ENCODE data around the gene NKAIN2. TPM values are rescaled to one million over a fixed set of nuclear protein-coding genes. Genes with fewer than 3 reads are reported as not detected.
A peak's percentile ranks its signal among the peaks of the same experiment; 100 is the strongest.
"Not testable (repeated sequence)": the region's sequence is repeated elsewhere in the genome, so short reads cannot be mapped to it uniquely, and the experiment has no call there.

NKAIN2 gene
- total RNA-seq, 1 donor from 2014 or later: 0.37 TPM

GRCh38 chr6:124190256-124190655 lies 386.6 kb downstream of the NKAIN2 start:
- DNase-seq (ENCODE audit: low read depth): no peak

- DNase-seq (ENCODE audit: low read depth): no peak
These were observed 389.5 kb downstream of the NKAIN2 start for GRCh38 chr6:124193132-124193531.

- no peak for DNase-seq (ENCODE audit: low read depth)
These were observed 393.5 kb downstream of the NKAIN2 start for GRCh38 chr6:124197148-124197547.

DNA sequence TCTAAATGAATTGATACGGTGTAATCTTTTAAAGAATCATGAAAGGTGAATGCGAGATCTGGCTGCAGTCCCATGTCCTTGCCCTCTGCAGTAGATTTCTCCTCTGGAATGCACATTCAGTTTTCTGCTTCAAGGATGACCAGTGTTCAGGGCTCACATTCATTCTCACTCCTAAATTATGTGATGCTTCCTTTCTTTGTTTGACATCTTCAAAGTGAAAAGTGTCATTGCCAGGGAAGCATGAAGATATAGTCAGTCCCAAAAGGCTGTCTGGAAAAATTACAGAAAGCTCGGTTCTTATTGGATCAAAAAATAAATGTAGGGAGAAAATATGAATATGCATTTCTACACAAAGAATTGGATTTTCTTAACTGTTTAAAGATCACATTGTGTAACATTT lies 395.6 kb downstream of the NKAIN2 start:
- DNase-seq (ENCODE audit: low read depth): no peak

DNA sequence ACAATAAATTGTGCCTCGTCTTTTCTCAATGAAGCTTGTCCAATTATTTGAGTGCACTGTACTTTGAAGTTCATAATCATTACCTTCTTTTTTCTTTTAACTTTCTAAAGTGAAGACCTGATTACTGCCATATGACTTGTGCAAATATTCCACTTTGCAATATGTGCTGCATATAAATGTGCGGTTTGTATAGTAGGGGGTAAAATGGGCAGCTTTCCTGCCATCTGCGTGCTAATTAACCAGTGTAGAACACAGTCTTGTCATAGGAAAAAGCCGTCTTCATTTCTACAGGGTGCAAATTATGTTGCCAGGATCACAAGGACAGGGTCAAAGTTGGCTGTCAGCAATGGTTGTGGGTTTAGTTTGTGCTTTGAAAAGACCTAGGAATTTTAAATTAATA lies 397.0 kb downstream of the NKAIN2 start:
- DNase-seq (ENCODE audit: low read depth): no peak

- DNase-seq (ENCODE audit: low read depth): peak; percentile 45
These were observed 399.6 kb downstream of the NKAIN2 start for GRCh38 chr6:124203101-124203811.

DNA sequence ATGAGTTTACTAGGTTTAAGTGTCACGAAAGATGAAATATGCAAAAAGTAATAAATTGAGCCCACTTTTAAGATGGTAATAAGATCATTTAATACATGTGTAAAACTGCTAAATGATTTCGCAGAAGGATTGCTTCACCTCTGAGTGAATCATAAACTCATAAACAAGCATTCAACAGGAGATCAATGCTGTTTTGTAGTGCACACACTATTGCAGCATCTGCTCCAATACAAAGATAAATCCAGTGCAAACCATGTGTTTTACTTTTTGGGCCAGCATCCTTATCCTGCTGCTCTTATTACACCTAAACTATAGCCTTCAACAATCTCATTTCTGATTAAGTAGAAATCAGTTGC lies 400.1 kb downstream of the NKAIN2 start:
- no peak for DNase-seq (ENCODE audit: low read depth)

GRCh38 chr6:124205921-124206320 lies 402.3 kb downstream of the NKAIN2 start:
- no peak for DNase-seq (ENCODE audit: low read depth)

DNA sequence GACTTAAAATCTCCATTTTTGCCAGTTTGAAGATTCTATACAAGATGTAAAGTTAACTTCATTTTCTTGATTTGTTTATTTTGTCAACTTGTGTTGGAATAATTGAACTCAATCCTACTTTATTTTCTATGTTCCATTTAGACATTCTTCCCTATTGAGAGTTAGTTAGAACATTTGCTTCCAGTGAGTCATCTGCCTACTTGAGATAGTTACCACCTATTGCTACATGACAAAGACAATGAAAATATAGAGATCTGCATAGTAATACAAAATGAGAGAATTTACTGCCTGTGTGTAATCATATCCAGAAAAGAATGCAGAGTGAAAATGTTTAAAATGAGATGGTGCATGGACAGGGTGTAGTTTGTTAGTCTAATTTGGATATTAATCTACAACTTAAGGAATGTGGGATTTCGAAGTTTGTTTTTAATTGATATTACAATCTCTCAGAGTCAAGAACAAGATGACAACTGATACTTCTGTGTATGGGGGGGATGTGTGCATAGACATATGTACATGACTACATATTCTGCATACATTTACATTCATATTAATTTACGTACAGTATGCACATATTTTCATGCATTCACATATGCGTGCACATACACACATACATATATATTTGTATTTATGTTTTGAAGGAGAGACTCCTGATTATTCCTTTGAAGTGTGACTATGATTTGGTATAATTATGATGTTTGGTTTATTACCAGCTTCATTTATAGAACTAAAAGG lies 420.1 kb downstream of the NKAIN2 start:
- DNase-seq (ENCODE audit: low read depth): peak; percentile 50

DNA sequence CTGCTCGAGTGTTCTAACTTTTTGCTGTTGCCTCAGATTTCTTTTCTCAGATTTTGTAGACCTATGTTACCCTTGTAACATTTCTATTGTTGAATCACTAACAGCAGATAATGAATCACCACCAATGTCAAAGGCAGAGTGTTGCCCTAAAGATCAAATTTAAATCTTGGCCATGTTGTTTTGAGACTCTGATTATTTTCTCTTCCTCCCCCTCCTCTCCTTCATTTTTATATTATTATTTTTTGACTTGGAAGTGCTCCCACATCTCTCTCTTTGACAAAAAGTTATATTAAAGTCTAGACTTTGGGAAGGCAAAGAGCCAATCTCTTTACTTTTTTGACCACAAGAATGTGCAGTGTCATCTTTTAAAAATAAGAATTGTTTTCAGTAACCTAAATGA lies 422.7 kb downstream of the NKAIN2 start:
- peak; percentile 64 for DNase-seq (ENCODE audit: low read depth)

DNA sequence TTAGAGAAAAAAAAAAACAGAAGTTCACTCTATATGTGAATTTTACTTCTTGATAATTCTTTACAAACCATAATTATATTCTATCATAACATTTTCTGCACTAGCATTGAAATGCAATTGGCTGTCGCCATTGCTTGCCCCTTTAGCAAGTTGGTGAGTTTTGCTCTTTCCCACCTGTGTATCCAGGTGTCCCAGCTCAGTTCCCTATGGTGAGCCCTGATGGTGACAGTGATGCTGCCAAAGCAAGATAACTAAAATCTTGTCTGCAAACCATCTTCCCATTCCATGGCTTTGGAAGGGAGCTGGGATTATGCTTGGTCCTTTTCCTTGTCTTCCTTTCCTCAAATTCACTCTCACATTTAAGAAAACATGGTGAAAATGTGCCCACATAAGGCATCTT lies 429.6 kb downstream of the NKAIN2 start:
- no peak for DNase-seq (ENCODE audit: low read depth)

DNA sequence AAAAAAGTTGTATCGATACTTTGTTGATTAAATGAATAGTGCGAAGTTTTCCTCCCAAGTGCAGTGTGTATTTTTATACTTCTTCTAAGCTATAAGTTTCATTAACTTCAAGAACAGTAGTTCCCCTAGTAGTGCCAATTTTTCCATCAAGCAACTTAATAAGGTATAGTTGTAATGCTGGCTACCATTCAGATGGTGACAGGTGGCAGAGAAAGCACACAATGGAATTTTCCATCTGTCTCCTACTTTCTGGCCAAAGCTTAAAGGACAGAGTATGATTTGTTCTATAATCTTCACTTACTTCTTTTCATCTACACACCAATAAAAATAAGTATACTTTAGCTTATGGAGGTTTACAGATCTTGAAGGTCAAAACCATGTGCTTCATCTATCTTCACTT lies 431.1 kb downstream of the NKAIN2 start:
- peak; percentile 36 for DNase-seq (ENCODE audit: low read depth)

DNA sequence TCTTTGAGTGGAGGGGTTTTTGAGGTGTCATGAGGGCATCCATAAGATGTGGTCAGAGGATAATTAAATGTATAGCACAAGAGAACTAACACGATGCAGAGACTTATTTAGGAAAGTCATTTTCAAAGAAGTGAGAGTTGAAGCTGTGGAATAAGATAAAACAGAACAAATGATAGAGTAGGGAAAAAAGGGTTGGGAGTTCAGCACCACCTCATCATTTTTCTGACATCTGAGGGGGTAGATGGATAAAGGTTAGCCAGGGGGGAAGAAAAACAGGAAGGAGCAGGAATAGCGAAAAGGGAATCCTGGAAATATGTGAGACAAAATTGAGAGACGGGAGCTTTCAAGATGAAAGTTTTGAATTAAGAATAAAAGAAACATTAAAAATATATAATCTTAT lies 434.2 kb downstream of the NKAIN2 start:
- DNase-seq (ENCODE audit: low read depth): no peak

DNA sequence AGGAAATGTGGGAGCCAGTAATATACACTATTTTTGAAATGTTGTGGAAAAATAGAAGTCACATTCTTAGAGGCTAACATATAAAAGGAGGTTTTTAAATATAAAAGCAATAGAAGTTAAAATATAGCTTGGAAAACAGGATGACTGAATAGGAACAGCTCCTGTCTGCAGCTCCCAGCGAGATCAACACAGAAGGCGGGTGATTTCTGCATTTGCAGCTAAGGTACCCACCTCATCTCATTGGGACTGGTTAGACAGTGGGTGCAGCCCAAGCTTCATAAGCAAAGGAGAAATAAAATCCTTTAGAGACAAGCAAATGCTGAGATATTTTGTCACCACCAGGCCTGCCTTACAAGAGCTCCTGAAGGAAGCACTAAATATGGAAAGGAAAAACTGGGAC lies 434.7 kb downstream of the NKAIN2 start:
- not testable (repeated sequence) for DNase-seq (ENCODE audit: low read depth)

DNA sequence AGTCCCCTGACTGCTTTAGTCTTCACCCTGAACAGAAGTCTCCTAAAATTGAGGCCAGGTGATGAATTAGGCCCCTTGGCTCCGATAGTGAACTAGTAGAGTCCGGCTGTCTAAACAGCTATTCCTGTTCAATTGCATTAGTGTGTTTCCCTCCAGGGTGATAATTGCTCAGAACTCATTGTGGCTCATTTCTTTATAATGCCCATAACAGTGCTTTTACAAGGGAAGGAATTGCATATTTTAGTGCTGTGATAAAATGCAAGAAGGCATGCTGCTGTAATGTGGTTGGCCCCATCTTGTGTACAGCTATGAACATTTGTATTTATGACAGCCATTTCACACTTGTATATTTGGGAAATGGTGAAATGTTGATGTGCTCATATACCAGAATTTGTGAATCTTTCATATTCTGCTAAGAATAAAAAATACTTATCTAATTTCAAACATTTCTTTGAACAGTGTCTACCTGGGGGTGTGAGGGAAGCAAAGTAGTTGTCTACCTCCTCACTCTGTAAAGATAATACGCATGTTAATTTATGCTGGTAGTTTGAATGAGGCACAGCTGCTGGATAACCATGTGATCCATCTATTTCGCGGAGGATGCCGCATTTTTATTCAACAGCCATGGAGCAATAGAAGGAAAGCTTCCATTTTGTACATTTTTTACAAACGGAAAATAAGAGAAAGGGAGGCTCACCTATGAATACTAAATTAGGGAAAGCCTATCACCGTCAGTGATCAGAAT lies 451.4 kb downstream of the NKAIN2 start:
- DNase-seq (ENCODE audit: low read depth): no peak

DNA sequence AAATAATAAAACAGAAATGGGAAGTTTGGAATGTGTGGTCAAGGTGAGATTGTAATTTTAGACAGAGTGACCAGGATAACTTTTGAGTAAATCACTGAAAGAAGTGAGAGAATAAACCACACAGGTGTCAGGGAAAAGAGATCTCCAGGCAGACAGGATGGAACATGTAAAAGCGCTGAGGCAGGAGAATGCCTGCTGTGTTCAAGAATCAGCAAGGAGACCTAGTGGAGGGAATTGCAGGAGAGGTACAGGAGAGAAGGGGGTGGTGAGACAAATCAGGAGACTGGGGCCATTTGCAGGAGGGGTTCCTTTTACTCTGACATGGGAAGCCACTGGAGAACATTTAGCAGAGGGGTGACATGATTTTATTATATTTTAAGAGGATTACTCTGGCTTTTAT lies 456.7 kb downstream of the NKAIN2 start:
- no peak for DNase-seq (ENCODE audit: low read depth)

DNA sequence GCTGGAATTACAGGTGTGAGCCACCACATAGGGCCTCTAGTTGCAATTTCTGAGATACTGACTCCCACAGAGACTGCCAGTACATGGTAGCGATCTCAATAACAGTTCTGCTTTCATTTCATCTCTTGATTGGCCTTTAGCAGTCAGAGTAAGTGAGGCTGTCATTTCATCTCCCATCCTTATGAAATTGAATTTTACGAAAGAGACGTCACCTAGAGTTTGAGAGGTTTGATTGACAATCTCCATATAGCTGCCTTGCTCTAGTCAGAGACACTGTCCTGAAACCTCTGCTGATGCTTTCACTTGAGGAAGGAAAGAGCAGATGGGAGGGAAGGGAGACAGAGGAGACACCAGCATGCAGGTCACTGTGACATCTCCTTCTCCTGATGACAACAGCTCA lies 466.1 kb downstream of the NKAIN2 start:
- no peak for DNase-seq (ENCODE audit: low read depth)

GRCh38 chr6:124273701-124274100 lies 470.0 kb downstream of the NKAIN2 start:
- DNase-seq (ENCODE audit: low read depth): no peak

DNA sequence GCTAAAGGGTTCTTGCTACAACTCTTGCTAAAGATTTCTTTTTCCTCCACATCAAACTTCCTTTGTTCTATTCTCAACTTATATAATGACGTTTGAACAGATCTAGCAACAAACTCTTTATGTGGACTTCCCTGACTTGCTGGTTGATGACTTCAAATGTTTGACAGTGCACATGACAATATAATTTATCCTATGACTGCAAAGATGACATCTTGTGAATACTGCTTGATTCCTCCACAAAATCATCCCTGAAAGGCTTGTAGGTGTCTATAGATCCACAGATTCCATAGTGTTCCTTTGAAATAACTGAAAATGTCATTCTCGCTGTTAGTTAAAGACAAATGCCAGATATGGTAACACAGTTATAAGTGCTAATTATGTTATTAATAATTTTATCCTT lies 478.9 kb downstream of the NKAIN2 start:
- DNase-seq (ENCODE audit: low read depth): no peak

- no peak for DNase-seq (ENCODE audit: low read depth)
These were observed 479.8 kb downstream of the NKAIN2 start for GRCh38 chr6:124283486-124283885.

DNA sequence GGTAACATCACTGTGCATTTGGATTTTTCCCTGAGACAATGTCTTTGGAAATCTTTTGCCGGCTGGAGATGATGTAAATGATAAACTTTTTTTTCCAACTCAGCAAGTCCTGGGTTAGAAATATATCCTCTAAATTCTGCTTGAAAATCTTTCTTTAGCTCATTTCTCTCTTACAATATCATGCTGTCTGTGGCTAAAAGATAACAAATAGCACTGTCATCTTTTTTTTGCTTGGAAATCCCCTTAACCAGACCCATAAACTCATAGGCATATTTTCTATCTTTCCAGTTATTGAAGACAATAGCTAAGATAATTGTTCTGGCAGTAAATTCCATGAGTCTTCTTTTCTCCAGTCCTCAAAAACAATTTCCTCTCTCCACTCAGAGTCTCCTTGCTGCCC lies 481.5 kb downstream of the NKAIN2 start:
- DNase-seq (ENCODE audit: low read depth): no peak

DNA sequence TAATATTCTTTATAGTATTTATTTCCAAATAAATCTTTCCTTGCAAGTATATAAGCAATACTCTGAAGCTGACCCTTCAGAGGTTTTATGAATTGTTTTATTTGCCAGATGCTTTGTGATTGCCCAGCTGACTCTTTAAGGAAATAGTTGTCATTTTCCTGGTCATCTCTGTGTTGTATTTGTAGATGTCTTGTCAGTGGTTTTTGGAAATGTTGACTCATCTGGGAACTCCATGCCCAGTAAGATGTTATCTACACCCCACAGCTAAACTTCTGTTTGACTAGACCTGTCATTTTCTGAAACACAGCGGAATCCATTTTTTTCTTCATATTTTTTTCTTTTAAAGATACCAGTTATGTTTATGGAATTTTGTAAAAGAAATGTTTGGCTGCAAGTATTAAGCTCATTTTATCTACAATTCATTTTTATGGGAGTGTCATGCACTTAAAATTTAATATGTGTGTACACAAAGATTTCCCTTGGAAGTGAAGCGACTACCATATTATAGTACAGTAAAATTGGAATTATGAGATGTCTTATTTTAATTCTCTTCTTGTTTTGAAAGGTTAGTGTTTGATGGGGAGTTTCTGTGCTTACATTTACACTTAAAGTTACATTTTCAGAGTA lies 491.0 kb downstream of the NKAIN2 start:
- DNase-seq (ENCODE audit: low read depth): peak; percentile 72

Measured in myocyte (in vitro differentiated cells).